NCI-H1694 (cell line): ENCODE data around the gene NFE2L1.
"Not testable (repeated sequence)": the region's sequence is repeated elsewhere in the genome, so short reads cannot be mapped to it uniquely, and the experiment has no call there.

ENCODE experiments used
- DNase-seq: peaks from one replicate; lab custom pipeline; 2025; lab: John Stamatoyannopoulos, UW

Gene NFE2L1

GRCh38 chr17:48067808-48068207 is 19.6 kb downstream of the NFE2L1 start:
- DNase-seq, result not testable (repeated sequence)

GRCh38 chr17:48068491-48068961 is 20.4 kb downstream of the NFE2L1 start:
- DNase-seq, result no peak

GRCh38 chr17:48070195-48070594 is 22.0 kb downstream of the NFE2L1 start:
- no peak for DNase-seq

- DNase-seq, result no peak
Observed at GRCh38 chr17:48071654-48072053, 23.5 kb downstream of the NFE2L1 start.

GRCh38 chr17:48072811-48073210 is 24.7 kb downstream of the NFE2L1 start:
- not testable (repeated sequence) for DNase-seq

- not testable (repeated sequence) for DNase-seq
Observed at GRCh38 chr17:48073566-48074094, 25.5 kb downstream of the NFE2L1 start.

GRCh38 chr17:48074322-48075081 is 26.3 kb downstream of the NFE2L1 start:
- DNase-seq, result peak; percentile 88

- not testable (repeated sequence) for DNase-seq
Observed at GRCh38 chr17:48077152-48077551, 29.0 kb downstream of the NFE2L1 start.

- no peak for DNase-seq
Observed at GRCh38 chr17:48081858-48082257, 33.7 kb downstream of the NFE2L1 start.

- DNase-seq, result no peak
Observed at GRCh38 chr17:48084932-48085331, 36.8 kb downstream of the NFE2L1 start.

- no peak for DNase-seq
Observed at GRCh38 chr17:48093341-48094045, 45.3 kb downstream of the NFE2L1 start.

- no peak for DNase-seq
Observed at GRCh38 chr17:48095611-48096010, 47.5 kb downstream of the NFE2L1 start.

GRCh38 chr17:48100160-48100559 is 52.0 kb downstream of the NFE2L1 start:
- no peak for DNase-seq

GRCh38 chr17:48100591-48101011 is 52.4 kb downstream of the NFE2L1 start:
- DNase-seq, result peak; percentile 71

- DNase-seq, result peak; percentile 96
Observed at GRCh38 chr17:48101012-48101720, 53.0 kb downstream of the NFE2L1 start, which contains the start of gene CBX1. CBX1 (minus strand) TSS chr17:48101478; CDS start chr17:48077004, 24,474 bp downstream.

- DNase-seq, result no peak
Observed at GRCh38 chr17:48102043-48102750, 54.0 kb downstream of the NFE2L1 start.

- no peak for DNase-seq
Observed at GRCh38 chr17:48102798-48103715, 54.9 kb downstream of the NFE2L1 start.

- DNase-seq, result no peak
Observed at GRCh38 chr17:48104440-48104839, 56.3 kb downstream of the NFE2L1 start.

GRCh38 chr17:48106802-48107136 is 58.6 kb downstream of the NFE2L1 start:
- no peak for DNase-seq
